HG02970 (cell line): Measurements from ENCODE around the gene ZNF343.
"Not testable (repeated sequence)": the region's sequence is repeated elsewhere in the genome, so short reads cannot be mapped to it uniquely, and the experiment has no call there.

Source experiments
- ATAC-seq: cut with Tn5 transposase; IDR thresholded peaks from one replicate; pipeline ENCODE4 v1.9.1; 2021; ENCODE audit warnings: mild to moderate bottlenecking, moderate library complexity, moderate number of reproducible peaks; ENCODE audit not compliant: unreplicated experiment, low FRiP score

ZNF343 gene

GRCh38 chr20:2522826-2523429 lies 14.2 kb upstream of the ZNF343 start:
- not testable (repeated sequence) for ATAC-seq

- no peak for ATAC-seq
These were observed 12.9 kb upstream of the ZNF343 start for GRCh38 chr20:2521369-2522305.

GRCh38 chr20:2520617-2521016 lies 11.9 kb upstream of the ZNF343 start:
- ATAC-seq, result no peak

- ATAC-seq, result no peak
These were observed 10.5 kb upstream of the ZNF343 start for GRCh38 chr20:2519115-2519809.

GRCh38 chr20:2518558-2518957 lies 9.8 kb upstream of the ZNF343 start:
- ATAC-seq, result no peak

- no peak for ATAC-seq
These were observed 9.4 kb upstream of the ZNF343 start for GRCh38 chr20:2518096-2518495.

- no peak for ATAC-seq
These were observed 7.7 kb upstream of the ZNF343 start for GRCh38 chr20:2516399-2516798.

- ATAC-seq, result no peak
These were observed 6.5 kb upstream of the ZNF343 start for GRCh38 chr20:2515203-2515602.

GRCh38 chr20:2509794-2510193 lies 1.1 kb upstream of the ZNF343 start:
- ATAC-seq, result no peak

- ATAC-seq, result no peak
These were observed 710 bp upstream of the ZNF343 start for GRCh38 chr20:2509468-2509781.

- no peak for ATAC-seq
These were observed 662 bp downstream of the ZNF343 start for GRCh38 chr20:2507875-2508630.

GRCh38 chr20:2507464-2507863 lies 1.3 kb downstream of the ZNF343 start:
- ATAC-seq, result no peak

- not testable (repeated sequence) for ATAC-seq
These were observed 2.3 kb downstream of the ZNF343 start for GRCh38 chr20:2506426-2506825.

GRCh38 chr20:2504803-2505202 lies 3.9 kb downstream of the ZNF343 start:
- ATAC-seq, result not testable (repeated sequence)

- ATAC-seq, result not testable (repeated sequence)
These were observed 5.8 kb downstream of the ZNF343 start for GRCh38 chr20:2502808-2503384.

GRCh38 chr20:2485661-2486060 lies 23.1 kb downstream of the ZNF343 start:
- no peak for ATAC-seq

GRCh38 chr20:2485080-2485479 lies 23.6 kb downstream of the ZNF343 start:
- ATAC-seq, result no peak

GRCh38 chr20:2483504-2483903 lies 25.2 kb downstream of the ZNF343 start:
- no peak for ATAC-seq

GRCh38 chr20:2480381-2480780 lies 28.3 kb downstream of the ZNF343 start:
- no peak for ATAC-seq
